ENCODE measurements around the gene DYNC2I2. TPM values are rescaled to one million over a fixed set of nuclear protein-coding genes. Genes with fewer than 3 reads are reported as not detected.

DYNC2I2 gene
- total and polyA plus RNA-seq, 2 experiments from 2014 or later: 48.7 to 78.3 TPM

DNA sequence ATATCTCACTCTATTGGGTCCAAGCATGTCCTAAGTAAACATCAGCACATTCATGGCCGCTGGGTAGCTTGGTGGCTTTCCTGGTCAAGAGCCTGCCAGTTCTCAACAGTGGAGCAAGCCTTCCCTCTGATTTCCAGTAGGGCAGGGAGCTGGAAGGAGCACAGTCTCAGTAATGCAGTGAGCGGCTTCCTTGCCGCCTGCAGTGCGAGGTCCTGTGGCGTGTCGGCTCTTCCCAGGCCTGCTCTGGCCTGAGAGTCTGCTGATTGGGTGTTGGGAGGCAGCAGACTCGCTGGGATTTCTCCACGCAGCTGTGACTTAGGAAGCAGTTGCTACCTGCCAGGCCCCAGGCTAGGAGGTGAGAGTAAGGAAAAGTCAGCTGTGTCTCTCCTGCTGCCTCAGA, 53.0 kb downstream of the DYNC2I2 start:
- Mint-ChIP-seq H3K36me3 (ENCODE audit: low read depth) (peaks cover 70% of the 10 kb centered on the region), H3K4me1 (no peaks in the 10 kb centered on the region), H3K27ac (no peak overlapping the region)

More for the DNA sequence above, 53.0 kb downstream of the DYNC2I2 start:
- TF ChIP-seq POLR2AphosphoS5 (IDR thresholded peaks at IDR 0.05; ENCODE audit: low read depth) (no peak), EZH2 (IDR thresholded peaks at IDR 0.05; ENCODE audit: low read depth, unreplicated experiment) (no peak), CREB1 (CRISPR knock-in tag; IDR thresholded peaks at IDR 0.05; ENCODE audit: low read depth) (no peak), ZNF114 (CRISPR knock-in tag; IDR thresholded peaks at IDR 0.05) (no peak), JUNB (IDR thresholded peaks at IDR 0.05; ENCODE audit: unreplicated experiment) (no peak), NANOG (IDR thresholded peaks at IDR 0.05; ENCODE audit: borderline replicate concordance) (no peak), ZNF331 (CRISPR knock-in tag; IDR thresholded peaks at IDR 0.05; ENCODE audit: low read depth) (no peak), STAT1 (IDR thresholded peaks at IDR 0.05; ENCODE audit: unreplicated experiment) (no peak), EZH2phosphoT487 (IDR thresholded peaks at IDR 0.05; ENCODE audit: unreplicated experiment) (no peak)
- TF ChIP-seq, protein P1, sequence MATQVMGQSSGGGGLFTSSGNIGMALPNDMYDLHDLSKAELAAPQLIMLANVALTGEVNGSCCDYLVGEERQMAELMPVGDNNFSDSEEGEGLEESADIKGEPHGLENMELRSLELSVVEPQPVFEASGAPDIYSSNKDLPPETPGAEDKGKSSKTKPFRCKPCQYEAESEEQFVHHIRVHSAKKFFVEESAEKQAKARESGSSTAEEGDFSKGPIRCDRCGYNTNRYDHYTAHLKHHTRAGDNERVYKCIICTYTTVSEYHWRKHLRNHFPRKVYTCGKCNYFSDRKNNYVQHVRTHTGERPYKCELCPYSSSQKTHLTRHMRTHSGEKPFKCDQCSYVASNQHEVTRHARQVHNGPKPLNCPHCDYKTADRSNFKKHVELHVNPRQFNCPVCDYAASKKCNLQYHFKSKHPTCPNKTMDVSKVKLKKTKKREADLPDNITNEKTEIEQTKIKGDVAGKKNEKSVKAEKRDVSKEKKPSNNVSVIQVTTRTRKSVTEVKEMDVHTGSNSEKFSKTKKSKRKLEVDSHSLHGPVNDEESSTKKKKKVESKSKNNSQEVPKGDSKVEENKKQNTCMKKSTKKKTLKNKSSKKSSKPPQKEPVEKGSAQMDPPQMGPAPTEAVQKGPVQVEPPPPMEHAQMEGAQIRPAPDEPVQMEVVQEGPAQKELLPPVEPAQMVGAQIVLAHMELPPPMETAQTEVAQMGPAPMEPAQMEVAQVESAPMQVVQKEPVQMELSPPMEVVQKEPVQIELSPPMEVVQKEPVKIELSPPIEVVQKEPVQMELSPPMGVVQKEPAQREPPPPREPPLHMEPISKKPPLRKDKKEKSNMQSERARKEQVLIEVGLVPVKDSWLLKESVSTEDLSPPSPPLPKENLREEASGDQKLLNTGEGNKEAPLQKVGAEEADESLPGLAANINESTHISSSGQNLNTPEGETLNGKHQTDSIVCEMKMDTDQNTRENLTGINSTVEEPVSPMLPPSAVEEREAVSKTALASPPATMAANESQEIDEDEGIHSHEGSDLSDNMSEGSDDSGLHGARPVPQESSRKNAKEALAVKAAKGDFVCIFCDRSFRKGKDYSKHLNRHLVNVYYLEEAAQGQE (IDR thresholded peaks at IDR 0.05; ENCODE audit: unreplicated experiment): no peak
- TF ChIP-seq, protein P2, sequence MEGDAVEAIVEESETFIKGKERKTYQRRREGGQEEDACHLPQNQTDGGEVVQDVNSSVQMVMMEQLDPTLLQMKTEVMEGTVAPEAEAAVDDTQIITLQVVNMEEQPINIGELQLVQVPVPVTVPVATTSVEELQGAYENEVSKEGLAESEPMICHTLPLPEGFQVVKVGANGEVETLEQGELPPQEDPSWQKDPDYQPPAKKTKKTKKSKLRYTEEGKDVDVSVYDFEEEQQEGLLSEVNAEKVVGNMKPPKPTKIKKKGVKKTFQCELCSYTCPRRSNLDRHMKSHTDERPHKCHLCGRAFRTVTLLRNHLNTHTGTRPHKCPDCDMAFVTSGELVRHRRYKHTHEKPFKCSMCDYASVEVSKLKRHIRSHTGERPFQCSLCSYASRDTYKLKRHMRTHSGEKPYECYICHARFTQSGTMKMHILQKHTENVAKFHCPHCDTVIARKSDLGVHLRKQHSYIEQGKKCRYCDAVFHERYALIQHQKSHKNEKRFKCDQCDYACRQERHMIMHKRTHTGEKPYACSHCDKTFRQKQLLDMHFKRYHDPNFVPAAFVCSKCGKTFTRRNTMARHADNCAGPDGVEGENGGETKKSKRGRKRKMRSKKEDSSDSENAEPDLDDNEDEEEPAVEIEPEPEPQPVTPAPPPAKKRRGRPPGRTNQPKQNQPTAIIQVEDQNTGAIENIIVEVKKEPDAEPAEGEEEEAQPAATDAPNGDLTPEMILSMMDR (conservative IDR thresholded peaks at IDR 0.05; ENCODE audit: low read depth in 2 of 2): no peak
- TF ChIP-seq, protein P3, sequence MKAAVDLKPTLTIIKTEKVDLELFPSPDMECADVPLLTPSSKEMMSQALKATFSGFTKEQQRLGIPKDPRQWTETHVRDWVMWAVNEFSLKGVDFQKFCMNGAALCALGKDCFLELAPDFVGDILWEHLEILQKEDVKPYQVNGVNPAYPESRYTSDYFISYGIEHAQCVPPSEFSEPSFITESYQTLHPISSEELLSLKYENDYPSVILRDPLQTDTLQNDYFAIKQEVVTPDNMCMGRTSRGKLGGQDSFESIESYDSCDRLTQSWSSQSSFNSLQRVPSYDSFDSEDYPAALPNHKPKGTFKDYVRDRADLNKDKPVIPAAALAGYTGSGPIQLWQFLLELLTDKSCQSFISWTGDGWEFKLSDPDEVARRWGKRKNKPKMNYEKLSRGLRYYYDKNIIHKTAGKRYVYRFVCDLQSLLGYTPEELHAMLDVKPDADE (IDR thresholded peaks at IDR 0.05): no peak
- TF ChIP-seq, protein P4, sequence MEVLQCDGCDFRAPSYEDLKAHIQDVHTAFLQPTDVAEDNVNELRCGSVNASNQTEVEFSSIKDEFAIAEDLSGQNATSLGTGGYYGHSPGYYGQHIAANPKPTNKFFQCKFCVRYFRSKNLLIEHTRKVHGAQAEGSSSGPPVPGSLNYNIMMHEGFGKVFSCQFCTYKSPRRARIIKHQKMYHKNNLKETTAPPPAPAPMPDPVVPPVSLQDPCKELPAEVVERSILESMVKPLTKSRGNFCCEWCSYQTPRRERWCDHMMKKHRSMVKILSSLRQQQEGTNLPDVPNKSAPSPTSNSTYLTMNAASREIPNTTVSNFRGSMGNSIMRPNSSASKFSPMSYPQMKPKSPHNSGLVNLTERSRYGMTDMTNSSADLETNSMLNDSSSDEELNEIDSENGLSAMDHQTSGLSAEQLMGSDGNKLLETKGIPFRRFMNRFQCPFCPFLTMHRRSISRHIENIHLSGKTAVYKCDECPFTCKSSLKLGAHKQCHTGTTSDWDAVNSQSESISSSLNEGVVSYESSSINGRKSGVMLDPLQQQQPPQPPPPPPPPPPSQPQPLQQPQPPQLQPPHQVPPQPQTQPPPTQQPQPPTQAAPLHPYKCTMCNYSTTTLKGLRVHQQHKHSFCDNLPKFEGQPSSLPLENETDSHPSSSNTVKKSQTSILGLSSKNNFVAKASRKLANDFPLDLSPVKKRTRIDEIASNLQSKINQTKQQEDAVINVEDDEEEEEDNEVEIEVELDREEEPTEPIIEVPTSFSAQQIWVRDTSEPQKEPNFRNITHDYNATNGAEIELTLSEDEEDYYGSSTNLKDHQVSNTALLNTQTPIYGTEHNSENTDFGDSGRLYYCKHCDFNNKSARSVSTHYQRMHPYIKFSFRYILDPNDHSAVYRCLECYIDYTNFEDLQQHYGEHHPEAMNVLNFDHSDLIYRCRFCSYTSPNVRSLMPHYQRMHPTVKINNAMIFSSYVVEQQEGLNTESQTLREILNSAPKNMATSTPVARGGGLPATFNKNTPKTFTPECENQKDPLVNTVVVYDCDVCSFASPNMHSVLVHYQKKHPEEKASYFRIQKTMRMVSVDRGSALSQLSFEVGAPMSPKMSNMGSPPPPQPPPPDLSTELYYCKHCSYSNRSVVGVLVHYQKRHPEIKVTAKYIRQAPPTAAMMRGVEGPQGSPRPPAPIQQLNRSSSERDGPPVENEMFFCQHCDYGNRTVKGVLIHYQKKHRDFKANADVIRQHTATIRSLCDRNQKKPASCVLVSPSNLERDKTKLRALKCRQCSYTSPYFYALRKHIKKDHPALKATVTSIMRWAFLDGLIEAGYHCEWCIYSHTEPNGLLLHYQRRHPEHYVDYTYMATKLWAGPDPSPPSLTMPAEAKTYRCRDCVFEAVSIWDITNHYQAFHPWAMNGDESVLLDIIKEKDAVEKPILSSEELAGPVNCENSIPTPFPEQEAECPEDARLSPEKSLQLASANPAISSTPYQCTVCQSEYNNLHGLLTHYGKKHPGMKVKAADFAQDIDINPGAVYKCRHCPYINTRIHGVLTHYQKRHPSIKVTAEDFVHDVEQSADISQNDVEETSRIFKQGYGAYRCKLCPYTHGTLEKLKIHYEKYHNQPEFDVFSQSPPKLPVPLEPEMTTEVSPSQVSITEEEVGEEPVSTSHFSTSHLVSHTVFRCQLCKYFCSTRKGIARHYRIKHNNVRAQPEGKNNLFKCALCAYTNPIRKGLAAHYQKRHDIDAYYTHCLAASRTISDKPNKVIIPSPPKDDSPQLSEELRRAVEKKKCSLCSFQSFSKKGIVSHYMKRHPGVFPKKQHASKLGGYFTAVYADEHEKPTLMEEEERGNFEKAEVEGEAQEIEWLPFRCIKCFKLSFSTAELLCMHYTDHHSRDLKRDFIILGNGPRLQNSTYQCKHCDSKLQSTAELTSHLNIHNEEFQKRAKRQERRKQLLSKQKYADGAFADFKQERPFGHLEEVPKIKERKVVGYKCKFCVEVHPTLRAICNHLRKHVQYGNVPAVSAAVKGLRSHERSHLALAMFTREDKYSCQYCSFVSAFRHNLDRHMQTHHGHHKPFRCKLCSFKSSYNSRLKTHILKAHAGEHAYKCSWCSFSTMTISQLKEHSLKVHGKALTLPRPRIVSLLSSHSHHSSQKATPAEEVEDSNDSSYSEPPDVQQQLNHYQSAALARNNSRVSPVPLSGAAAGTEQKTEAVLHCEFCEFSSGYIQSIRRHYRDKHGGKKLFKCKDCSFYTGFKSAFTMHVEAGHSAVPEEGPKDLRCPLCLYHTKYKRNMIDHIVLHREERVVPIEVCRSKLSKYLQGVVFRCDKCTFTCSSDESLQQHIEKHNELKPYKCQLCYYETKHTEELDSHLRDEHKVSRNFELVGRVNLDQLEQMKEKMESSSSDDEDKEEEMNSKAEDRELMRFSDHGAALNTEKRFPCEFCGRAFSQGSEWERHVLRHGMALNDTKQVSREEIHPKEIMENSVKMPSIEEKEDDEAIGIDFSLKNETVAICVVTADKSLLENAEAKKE (CRISPR knock-in tag; IDR thresholded peaks at IDR 0.05): no peak
- no peaks in the 10 kb centered on the region for H3K4me1 ChIP-seq (ENCODE audit: insufficient read depth)
- H3K27me3 ChIP-seq (ENCODE audit: insufficient read depth): no peaks in the 10 kb centered on the region
- no peak overlapping the region for H3K27ac ChIP-seq (ENCODE audit: low read depth)
- DNase-seq (ENCODE audit: low spot score): no peak
- 0 out of 2 replicates have a peak, but pooled peaks cover 5% of the 10 kb centered on the region for H3F3A ChIP-seq (replicated peaks; ENCODE audit: low read depth)
- no peak overlapping the region for H2AFZ ChIP-seq
- ATAC-seq: no peak
- no peak overlapping the region for H3K4me3 Mint-ChIP-seq
- H4K20me1 ChIP-seq (replicated peaks; ENCODE audit: insufficient read depth): no peaks in the 10 kb centered on the region; the same call in 1 of the 2 replicates
- no peak overlapping the region for H3K4me3 ChIP-seq
- no peak overlapping the region for H3K4me2 ChIP-seq
- H3K9me2 ChIP-seq (ENCODE audit: insufficient read depth): no peaks in the 10 kb centered on the region
- no peaks in the 10 kb centered on the region for H3K79me2 ChIP-seq (replicated peaks; ENCODE audit: insufficient read depth)
- no peaks in the 10 kb centered on the region for H3K27me3 Mint-ChIP-seq (ENCODE audit: insufficient read depth, low read depth, poor library complexity)
- peaks cover 43% of the 10 kb centered on the region for H3K36me3 ChIP-seq (ENCODE audit: insufficient read depth)
- no peaks in the 10 kb centered on the region for H3K9me3 Mint-ChIP-seq
